PFSK-1 (cell line): ENCODE data around the gene RIPOR2.

ENCODE experiments used
- POLR2AphosphoS5 ChIP-seq: IDR thresholded peaks from 2 replicates; pipeline ENCODE4 v1.6.1; 2012; ENCODE audit warnings: low read depth, mild to moderate bottlenecking, control low read depth, low read length, moderate library complexity
- REST ChIP-seq, 2 experiments: IDR thresholded peaks; 2 replicates each; pipeline versions ENCODE4 v1.6.1 to v1.8.0; 2011 to 2012; ENCODE audit warnings: low read depth in 2 of 2, low read length in 2 of 2, control low read depth in 1 of 2, inconsistent platforms in 1 of 2, mild to moderate bottlenecking in 1 of 2, moderate library complexity in 1 of 2; ENCODE audit not compliant: insufficient read depth in 1 of 2
- SIN3A ChIP-seq: IDR thresholded peaks from 2 replicates; pipeline ENCODE4 v1.6.1; 2012; ENCODE audit warnings: mild to moderate bottlenecking, low read length, moderate library complexity, borderline replicate concordance; ENCODE audit not compliant: insufficient read depth
- TAF1 ChIP-seq: IDR thresholded peaks from 2 replicates; pipeline ENCODE4 v1.6.1; 2012; ENCODE audit warnings: low read length, control low read depth, borderline replicate concordance; ENCODE audit not compliant: insufficient read depth

GRCh38 chr6:24809728-24810127, 126.0 kb downstream of the RIPOR2 start:
- TF ChIP-seq REST (IDR thresholded peaks at IDR 0.05; ENCODE audit: insufficient read depth in 1 of 2, low read depth in 2 of 2, low read length in 2 of 2): no peak
- no peak for TF ChIP-seq POLR2AphosphoS5
- no peak for TF ChIP-seq TAF1
- no peak for TF ChIP-seq SIN3A
